GM21576 (cell line): ENCODE data around the gene NUTF2.
"Not testable (repeated sequence)": the region's sequence is repeated elsewhere in the genome, so short reads cannot be mapped to it uniquely, and the experiment has no call there.

Source experiments
- ATAC-seq: cut with Tn5 transposase; IDR thresholded peaks from one replicate; pipeline ENCODE4 v1.9.1; 2021; ENCODE audit warnings: mild to moderate bottlenecking, moderate library complexity; ENCODE audit not compliant: unreplicated experiment

The NUTF2 gene

DNA sequence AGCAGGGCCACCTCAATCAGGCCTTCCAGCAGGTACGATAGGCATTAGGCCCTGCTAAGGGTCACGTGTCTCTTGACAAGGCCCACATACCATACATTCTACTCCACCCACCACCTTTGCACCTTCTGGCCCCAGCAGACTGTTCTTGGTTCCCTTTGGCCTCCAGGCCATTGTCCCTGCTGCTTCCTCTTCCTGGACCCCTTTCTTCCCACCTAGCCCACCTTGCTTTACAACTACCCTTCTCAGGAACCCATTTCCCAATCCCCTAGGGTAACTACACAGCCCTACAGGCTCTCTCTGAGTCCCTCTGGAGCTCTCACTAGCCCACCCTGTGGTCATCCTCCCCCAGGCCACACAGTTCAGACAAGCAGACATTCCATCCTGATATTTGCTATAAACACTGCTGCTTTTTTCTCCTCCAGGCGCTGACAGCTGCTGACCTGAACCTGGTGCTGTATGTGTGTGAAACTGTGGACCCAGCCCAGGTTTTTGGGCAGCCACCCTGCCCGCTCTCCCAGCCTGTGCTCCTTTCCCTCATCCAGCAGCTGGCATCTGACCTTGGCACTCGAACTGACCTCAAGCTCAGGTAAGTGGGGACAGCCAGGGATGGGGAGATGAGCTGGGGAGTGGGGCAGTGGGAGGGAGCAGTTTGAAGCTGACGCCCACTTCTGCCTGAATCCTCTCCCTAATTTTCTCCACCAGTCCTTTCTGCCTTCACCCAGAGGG, 36.6 kb downstream of the NUTF2 start:
- no peak for ATAC-seq

DNA sequence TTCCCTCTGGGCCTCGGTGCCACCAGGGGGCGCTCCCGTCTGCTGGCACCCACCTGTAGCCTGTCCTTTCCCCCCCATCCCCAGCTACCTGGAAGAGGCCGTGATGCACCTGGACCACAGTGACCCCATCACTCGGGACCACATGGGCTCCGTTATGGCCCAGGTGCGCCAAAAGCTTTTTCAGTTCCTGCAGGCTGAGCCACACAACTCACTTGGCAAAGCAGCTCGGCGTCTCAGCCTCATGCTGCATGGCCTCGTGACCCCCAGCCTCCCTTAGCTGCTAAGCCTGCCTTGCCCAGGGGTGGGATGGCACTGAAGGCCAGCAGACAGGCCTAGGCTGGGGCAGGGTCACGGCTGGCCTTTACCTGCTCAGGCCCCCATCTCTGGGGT, 37.1 kb downstream of the NUTF2 start:
- ATAC-seq: no peak

DNA sequence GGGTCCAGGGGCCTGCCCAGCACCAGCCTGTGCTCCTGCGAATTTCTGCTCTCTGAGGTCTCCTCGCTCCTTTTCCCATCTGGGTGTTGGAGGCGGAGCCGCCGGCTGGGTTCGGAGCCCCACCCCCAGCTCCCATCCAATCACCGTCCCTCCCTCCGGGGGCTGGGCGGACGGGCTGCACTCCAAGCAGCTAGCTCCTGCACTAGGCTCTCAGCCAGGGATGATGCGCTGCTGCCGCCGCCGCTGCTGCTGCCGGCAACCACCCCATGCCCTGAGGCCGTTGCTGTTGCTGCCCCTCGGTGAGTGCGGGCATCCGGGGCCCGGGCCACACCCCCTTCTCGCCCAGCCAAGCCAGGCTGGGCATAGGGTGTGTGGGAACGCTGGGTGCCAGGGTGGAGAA, 38.0 kb downstream of the NUTF2 start, which contains the start of gene NRN1L:
TSS of gene NRN1L (plus strand) at position 202 of the 400 bp plus-strand sequence. CDS start at position 221, 19 bp downstream.
- ATAC-seq: no peak

DNA sequence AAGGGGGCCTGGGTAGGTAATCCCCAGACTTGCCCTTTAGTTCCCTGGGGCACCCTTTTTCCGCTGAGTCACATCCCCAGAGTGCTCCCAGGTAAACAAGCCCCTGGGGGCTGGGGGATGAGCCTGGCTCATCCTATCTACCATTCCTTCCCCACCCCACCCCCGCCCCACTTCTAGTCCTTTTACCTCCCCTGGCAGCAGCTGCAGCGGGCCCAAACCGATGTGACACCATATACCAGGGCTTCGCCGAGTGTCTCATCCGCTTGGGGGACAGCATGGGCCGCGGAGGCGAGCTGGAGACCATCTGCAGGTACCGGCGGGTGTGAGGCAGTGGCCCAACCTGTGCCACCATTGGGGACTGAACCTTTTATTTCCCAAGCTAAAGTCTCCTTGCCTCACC, 38.8 kb downstream of the NUTF2 start:
- no peak for ATAC-seq

GRCh38 chr16:67885976-67886375, 39.2 kb downstream of the NUTF2 start:
- ATAC-seq: no peak

GRCh38 chr16:67886387-67886786, 39.7 kb downstream of the NUTF2 start:
- no peak for ATAC-seq

DNA sequence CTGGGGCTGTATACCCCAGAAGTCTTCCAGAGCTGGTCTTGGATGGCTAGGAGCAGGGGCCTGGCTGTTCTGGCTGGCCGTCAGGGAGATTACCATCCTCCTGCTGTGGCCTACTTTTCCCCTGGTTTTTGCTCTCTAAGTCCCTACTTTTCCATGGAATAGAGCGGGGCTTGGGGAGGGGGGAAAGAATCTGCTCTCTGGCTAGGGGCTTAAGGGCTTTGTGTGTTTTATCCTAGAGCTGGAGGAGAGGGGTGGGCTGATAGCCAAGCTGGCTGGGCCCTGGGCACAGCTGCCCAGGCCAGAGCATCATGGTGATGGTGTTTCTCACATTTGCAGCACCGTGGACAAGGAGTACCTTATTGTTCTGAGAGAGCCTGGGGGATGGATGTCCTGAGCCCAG, 41.6 kb downstream of the NUTF2 start:
- no peak for ATAC-seq

- no peak for ATAC-seq
Observed at GRCh38 chr16:67892375-67892774, 45.6 kb downstream of the NUTF2 start.

DNA sequence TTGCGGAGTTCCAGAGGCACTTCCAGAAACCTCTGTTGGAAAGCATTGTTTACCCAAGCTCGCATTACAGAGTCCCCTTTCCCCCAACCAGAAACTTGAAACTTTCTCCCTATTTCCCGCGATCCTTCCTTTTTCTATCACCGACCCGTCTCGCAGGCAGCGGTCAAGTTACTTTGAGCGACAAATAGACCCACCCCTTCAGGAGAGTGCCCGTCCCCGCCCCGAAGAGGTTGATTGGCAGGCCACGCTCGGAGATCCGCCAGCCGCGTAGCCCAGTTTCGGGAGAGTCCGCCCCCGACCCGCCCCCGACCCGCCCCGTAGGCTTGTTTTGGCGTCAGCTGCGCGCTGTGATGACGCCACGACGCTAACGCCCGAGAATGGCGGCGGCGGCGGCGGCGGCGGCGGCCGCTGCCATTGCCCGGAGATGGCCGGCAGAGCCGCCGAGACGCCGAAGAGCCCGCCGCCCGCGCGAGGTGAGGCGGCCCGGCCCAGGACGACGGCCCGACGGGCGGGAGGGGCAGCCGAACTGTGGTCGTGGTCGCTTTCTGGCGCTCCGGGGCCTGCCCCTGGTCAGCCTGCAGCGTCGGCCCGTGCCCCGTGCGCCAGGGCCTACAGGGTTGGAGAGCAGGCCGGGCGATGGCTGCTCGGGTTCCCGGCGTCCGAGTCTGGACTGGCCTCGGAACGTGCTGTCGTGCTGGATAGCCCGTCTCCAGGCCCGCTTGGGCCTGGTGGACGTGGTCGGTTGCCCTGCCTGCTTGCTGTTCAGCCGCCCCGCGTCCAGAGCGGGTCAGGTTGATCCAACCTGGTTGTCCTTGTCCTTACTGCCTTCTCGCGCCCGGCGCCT, 46.4 kb downstream of the NUTF2 start, which contains the start of gene PSKH1:
TSS of gene PSKH1 (plus strand) at position 356 of the 844 bp plus-strand sequence. CDS start 15,496 bp downstream, outside the sequence.
- ATAC-seq: peak; percentile 91

DNA sequence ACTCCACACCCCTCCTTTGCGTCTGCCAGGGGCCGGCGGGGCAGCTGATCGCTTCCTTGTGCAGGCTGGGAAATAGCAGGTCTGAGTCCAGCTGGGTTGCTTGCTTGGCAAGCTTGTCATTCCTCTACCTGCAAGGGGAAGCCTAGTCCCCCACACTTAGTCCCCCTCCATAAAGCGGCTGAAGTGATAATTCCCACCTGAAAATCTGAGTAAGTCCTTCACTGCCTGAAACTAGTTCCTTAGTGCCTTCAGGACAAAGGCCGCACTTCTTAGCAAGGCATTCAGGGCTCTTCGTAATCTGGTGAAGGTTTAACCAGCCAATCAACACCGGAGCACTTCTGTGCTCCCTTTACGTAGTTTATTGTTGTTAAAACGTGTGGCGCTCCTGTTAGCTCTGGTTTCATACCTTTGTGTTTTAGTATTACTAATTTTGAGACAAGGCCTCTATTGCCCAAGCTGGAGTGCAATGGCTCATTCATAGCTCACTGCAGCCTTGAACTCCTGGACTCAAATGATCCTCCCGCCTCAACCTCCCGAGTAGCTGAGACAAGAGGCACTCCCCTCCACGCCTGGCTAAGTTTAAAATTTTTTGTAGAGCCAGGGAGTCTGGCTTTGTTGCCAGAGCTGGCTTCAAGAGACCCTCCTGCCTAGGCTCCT, 47.1 kb downstream of the NUTF2 start:
- peak; percentile 21 for ATAC-seq

GRCh38 chr16:67897231-67897630, 50.5 kb downstream of the NUTF2 start:
- no peak for ATAC-seq

DNA sequence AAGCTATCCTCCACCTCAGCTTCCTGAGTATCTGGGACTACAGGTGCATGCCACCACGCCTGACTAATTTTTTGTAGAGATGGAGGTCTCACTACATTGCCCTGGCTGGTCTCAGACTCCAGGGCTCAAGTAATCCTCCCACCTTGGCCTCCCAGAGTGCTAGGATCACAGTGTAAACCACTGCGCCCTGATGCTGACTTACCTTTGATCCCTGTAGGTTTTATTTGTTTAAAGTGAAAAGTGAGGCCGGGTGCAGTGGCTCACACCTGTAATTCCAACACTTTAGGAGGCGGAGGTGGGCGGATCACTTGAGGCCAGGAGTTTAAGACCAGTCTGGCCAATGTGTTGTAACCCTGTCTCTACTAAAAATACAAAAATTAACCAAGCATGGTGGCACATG, 55.0 kb downstream of the NUTF2 start:
- ATAC-seq: no peak

- no peak for ATAC-seq
Observed at GRCh38 chr16:67902831-67903230, 56.1 kb downstream of the NUTF2 start.

GRCh38 chr16:67907397-67908180, 60.9 kb downstream of the NUTF2 start:
- ATAC-seq: no peak

- no peak for ATAC-seq
Observed at GRCh38 chr16:67909056-67909742, 62.5 kb downstream of the NUTF2 start.

DNA sequence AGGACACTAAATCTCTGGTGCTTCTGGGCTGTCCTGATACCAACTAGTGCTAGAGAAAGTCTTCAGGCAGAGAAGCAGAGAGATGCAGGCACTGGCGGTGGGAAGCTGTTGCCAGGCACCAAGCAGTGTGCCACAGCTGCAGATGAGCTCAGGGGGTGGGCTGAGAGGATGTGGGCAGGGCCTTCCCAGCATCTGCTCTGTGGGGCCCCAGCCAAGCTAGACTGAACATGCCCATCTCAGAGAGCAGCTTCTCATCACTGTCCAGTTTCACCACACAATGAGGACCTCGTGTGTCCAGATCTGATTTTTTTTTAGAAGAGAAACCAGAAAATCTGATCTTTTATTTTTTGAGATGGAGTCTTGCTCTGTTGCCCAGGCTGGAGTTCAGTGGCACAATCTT, 63.4 kb downstream of the NUTF2 start:
- ATAC-seq: no peak

DNA sequence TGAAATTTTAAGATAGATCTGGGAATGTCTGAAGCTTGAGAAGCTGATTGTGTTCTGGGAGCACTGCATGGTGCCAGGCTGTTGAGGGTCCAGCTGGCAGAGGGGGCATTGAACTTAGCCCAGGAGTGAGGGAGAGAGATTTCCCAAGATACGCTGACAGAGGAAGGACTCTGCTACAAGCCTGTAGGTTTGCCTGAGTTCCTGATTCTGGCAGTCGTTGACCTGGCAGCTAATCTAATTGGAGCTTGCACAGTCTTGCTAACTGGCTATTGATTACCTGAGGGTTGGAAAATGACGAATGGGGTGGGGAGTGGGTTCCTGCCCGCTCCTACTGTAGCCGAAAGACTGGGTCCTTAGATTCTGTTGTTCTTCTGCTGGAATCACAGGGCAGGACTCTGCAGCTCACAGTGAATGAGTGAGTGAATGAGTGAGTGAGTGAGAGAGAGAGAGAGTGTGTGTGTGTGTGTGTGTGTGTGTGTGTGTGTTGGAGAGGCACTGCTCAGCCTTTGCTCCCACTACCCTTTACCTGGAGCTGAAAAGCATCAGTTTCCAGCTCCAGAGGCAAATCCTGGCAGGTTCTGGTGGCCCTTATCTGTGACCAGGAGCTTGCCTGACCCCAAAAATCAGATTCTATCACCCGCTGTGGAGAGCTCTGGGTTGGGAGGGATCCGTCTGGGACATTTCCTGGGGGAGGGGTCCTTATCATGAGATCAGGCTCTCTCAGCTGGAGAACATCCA, 68.2 kb downstream of the NUTF2 start:
- no peak for ATAC-seq

GRCh38 chr16:67915496-67915769, 68.7 kb downstream of the NUTF2 start:
- not testable (repeated sequence) for ATAC-seq

GRCh38 chr16:67915831-67916723, 69.3 kb downstream of the NUTF2 start:
- ATAC-seq: no peak
